HL-60 (cell line): ENCODE measurements around the gene SLC25A1.

Source experiments
- DNase-seq, 2 experiments: peaks; one replicate each; pipeline ENCODE4 v3.0.0-alpha.2; 2010 to 2020; ENCODE audit warnings: low read depth in 1 of 2, low spot score in 1 of 2
- H3K27ac ChIP-seq: fragments of 250-450 bp; sonication (Bioruptor Pico); replicated peaks from 2 replicates; pipeline ENCODE4 v1.5.1; 2020; ENCODE audit warnings: mild to moderate bottlenecking, moderate library complexity
- H3K27me3 ChIP-seq: fragments of 250-450 bp; sonication (Bioruptor Pico); 2 replicates; pipeline ENCODE4 v1.5.1; 2021; ENCODE audit warnings: mild to moderate bottlenecking, moderate library complexity; ENCODE audit not compliant: insufficient read depth, poor library complexity, severe bottlenecking
- H3K4me3 ChIP-seq: replicated peaks from 2 replicates; pipeline ENCODE4 v1.5.1; 2011; ENCODE audit warnings: mild to moderate bottlenecking, control low read depth, low read length; ENCODE audit not compliant: insufficient read depth
- GABPA ChIP-seq: IDR thresholded peaks from 2 replicates; pipeline ENCODE4 v1.6.1; 2012; ENCODE audit warnings: low read depth
- POLR2AphosphoS5 ChIP-seq: IDR thresholded peaks from 2 replicates; pipeline ENCODE4 v1.6.1; 2012; ENCODE audit warnings: low read depth
- SPI1 ChIP-seq: IDR thresholded peaks from 2 replicates; pipeline ENCODE4 v1.6.1; 2012; ENCODE audit warnings: low read depth, mild to moderate bottlenecking, borderline replicate concordance
- TF ChIP-seq, protein P1 (sequence below): IDR thresholded peaks from 2 replicates; pipeline ENCODE4 v1.6.1; 2012; ENCODE audit warnings: low read depth; ENCODE audit not compliant: insufficient replicate concordance
- TF ChIP-seq, protein P2 (sequence below): IDR thresholded peaks from one replicate; pipeline ENCODE4 v1.5.1; 2011; ENCODE audit warnings: low read length, control low read depth, inconsistent platforms; ENCODE audit not compliant: insufficient read depth

SLC25A1 gene

DNA sequence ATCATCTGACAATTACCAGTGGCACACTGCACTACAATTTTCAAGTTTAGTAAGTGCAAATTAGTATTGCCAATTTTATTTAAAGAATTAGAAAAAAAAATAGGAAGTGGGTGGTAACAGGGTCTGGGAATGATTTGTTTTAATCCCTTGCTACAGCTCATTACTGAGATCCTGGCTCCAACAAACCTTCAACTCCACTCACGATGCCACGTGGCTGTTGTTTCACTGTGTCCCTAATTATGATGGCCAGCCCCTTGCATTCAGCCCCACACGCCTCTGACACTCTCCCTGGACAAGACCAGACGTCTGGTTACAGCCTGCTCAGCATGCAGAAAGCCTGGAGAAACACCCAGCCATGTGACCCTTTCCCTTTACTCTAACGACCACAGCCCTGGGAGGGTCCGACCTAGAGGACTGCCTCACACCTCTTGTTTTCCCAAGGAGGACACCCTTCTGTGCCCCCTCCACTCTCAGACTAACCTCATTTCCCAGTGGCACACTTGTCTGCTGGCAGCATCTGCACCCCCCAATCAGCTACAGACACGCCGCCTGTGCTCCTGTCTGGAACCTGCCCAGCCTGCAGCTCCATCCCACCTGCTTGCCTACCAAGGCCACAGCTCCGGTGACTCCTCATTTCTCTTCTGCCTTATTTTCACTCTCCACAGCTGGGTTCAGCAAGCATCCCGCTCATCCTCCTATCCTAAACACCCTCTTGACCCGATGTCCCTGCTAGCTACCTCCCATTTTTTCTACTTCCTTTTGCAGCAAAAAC lies 18.5 kb upstream of the SLC25A1 start:
- no peak overlapping the region for H3K27ac ChIP-seq
- TF ChIP-seq, protein P1, sequence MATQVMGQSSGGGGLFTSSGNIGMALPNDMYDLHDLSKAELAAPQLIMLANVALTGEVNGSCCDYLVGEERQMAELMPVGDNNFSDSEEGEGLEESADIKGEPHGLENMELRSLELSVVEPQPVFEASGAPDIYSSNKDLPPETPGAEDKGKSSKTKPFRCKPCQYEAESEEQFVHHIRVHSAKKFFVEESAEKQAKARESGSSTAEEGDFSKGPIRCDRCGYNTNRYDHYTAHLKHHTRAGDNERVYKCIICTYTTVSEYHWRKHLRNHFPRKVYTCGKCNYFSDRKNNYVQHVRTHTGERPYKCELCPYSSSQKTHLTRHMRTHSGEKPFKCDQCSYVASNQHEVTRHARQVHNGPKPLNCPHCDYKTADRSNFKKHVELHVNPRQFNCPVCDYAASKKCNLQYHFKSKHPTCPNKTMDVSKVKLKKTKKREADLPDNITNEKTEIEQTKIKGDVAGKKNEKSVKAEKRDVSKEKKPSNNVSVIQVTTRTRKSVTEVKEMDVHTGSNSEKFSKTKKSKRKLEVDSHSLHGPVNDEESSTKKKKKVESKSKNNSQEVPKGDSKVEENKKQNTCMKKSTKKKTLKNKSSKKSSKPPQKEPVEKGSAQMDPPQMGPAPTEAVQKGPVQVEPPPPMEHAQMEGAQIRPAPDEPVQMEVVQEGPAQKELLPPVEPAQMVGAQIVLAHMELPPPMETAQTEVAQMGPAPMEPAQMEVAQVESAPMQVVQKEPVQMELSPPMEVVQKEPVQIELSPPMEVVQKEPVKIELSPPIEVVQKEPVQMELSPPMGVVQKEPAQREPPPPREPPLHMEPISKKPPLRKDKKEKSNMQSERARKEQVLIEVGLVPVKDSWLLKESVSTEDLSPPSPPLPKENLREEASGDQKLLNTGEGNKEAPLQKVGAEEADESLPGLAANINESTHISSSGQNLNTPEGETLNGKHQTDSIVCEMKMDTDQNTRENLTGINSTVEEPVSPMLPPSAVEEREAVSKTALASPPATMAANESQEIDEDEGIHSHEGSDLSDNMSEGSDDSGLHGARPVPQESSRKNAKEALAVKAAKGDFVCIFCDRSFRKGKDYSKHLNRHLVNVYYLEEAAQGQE, result no peak
- TF ChIP-seq, protein P2, sequence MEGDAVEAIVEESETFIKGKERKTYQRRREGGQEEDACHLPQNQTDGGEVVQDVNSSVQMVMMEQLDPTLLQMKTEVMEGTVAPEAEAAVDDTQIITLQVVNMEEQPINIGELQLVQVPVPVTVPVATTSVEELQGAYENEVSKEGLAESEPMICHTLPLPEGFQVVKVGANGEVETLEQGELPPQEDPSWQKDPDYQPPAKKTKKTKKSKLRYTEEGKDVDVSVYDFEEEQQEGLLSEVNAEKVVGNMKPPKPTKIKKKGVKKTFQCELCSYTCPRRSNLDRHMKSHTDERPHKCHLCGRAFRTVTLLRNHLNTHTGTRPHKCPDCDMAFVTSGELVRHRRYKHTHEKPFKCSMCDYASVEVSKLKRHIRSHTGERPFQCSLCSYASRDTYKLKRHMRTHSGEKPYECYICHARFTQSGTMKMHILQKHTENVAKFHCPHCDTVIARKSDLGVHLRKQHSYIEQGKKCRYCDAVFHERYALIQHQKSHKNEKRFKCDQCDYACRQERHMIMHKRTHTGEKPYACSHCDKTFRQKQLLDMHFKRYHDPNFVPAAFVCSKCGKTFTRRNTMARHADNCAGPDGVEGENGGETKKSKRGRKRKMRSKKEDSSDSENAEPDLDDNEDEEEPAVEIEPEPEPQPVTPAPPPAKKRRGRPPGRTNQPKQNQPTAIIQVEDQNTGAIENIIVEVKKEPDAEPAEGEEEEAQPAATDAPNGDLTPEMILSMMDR, result no peak
- TF ChIP-seq GABPA, result no peak
- no peak for DNase-seq
- H3K27me3 ChIP-seq, result no peaks in the 10 kb centered on the region
- no peak overlapping the region for H3K4me3 ChIP-seq

DNA sequence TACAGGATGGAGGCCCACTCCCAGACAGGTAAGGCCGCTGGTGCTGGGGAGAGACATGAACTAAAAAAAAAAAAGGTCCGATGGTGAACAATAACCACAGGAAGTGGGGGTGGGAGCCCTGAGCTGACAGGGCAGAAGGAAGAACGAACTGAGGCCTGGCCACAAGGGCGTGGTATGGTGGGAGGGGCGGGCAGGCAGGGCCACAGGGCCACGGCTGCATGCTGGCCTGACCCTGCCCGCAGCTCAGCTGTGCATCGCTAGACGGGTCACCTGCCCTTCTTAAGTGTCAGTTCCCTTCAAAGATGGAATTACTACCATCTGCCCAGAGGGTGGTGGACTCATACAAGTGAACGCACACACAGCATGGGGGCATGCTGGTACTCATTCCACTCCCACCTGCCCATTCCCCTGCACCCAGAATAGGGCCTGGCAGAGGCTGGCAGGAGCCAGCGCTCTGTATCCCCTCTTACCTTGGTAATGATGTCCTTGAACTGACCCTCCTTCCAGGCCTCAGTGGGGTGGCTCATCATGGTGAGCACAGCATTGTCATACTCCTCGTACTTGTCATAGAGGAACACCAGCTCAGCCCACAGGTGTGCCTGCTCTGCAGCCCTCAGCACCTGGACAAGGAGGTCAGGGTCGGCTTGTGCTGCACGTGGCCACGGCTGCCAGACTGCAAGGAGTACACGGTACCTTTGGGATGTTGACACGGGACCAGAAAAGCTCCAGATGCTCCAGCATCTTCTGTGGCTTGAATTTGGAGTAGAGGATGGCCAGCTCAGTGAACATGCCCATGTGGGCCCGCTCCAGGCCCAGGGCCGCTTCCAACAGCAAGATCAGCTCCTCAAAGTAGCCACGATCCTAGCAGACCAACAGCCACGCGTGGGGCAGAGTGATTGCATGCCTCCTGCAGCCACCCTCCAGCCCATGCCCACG lies 17.5 kb upstream of the SLC25A1 start:
- TF ChIP-seq, protein P2, result no peak
- no peak for TF ChIP-seq POLR2AphosphoS5
- TF ChIP-seq, protein P1, result no peak
- no peak for TF ChIP-seq SPI1
- no peak for TF ChIP-seq GABPA
- no peak for DNase-seq
- no peak overlapping the region for H3K4me3 ChIP-seq

DNA sequence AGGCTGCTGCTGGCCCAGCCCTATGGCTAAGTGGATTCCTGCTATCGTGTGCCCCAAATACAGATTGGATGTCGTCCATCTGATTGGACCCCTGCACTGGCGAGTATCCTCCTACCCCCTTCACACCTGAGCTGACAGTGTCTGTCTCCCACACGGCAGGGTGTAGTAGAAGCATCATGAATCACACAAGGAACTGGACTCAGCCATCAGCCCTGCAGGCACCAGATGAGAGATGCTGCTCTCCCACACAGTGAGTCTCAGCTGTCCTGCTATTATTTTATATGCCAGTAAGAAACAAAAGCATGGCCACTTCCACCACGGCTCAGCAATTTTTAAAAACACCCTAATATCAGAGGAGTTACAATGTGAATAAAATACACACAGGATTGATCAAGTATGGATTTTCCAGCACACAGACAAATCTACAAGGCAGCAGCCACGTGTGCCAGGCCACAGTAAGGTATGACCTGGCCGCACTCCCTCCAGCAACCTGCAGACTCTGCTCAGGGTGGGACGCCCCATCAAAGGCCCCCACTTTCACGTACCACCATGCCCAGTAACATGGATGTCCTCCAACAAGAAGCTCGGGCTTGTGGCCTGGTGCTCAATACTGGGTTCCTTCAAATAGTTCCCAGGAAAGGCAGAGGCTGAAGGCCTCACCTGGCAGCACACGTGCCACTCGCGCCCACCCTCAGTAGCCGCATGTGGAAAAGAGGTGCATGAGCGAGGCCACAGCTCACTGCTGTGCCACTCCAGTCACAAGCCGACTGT lies 16.4 kb upstream of the SLC25A1 start:
- TF ChIP-seq SPI1 (no peak), POLR2AphosphoS5 (no peak)
- DNase-seq, result no peak

More for the DNA sequence above, 17.5 kb upstream of the SLC25A1 start:
- Histone ChIP-seq H3K27me3 (no peaks in the 10 kb centered on the region), H3K27ac (no peak overlapping the region)

DNA sequence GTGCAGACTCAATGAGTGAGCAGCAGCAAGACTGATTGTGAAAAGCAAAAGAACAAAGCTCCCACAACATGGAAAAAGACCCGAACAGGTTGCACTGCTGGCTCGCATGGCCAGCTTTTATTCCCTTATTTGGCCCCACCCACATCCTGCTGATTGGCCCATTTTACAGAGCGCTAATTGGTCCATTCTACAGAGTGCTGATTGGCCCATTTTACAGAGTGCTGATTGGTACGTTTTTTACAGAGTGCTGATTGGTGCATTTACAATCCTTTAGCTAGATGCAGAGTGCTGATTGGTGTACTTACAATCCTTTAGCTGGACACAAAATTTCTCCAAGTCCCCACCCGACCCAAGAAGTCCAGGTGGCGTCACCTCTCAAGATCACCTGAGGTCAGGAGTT lies 15.3 kb upstream of the SLC25A1 start:
- no peak overlapping the region for H3K27ac ChIP-seq
- DNase-seq, result no peak
- no peaks in the 10 kb centered on the region for H3K27me3 ChIP-seq
- no peak overlapping the region for H3K4me3 ChIP-seq
- TF ChIP-seq GABPA (no peak), POLR2AphosphoS5 (no peak)
- TF ChIP-seq, protein P2, result no peak
- TF ChIP-seq, protein P1, result no peak

More for the DNA sequence above, 16.4 kb upstream of the SLC25A1 start:
- Histone ChIP-seq H3K27ac (no peak overlapping the region), H3K27me3 (no peaks in the 10 kb centered on the region), H3K4me3 (no peak overlapping the region)
